ENCODE measurements around the gene WDFY2. TPM values are rescaled to one million over a fixed set of nuclear protein-coding genes. Genes with fewer than 3 reads are reported as not detected.

WDFY2 gene
- total and polyA plus RNA-seq, 12 donors: 2.4 to 7.5 (median 5.5) TPM

- Histone ChIP-seq H3K4me3 (no peak overlapping the region), H3K27ac (no peak overlapping the region), H3K27me3 (no peaks in the 10 kb centered on the region), H3K4me1 (peaks cover under 1 to 87% (median 57%) of the 10 kb centered on the region in 9 donors), H3K9me3 (no peaks in the 10 kb centered on the region), H3K36me3 (no peaks in the 10 kb centered on the region)
- TF ChIP-seq, protein P1, sequence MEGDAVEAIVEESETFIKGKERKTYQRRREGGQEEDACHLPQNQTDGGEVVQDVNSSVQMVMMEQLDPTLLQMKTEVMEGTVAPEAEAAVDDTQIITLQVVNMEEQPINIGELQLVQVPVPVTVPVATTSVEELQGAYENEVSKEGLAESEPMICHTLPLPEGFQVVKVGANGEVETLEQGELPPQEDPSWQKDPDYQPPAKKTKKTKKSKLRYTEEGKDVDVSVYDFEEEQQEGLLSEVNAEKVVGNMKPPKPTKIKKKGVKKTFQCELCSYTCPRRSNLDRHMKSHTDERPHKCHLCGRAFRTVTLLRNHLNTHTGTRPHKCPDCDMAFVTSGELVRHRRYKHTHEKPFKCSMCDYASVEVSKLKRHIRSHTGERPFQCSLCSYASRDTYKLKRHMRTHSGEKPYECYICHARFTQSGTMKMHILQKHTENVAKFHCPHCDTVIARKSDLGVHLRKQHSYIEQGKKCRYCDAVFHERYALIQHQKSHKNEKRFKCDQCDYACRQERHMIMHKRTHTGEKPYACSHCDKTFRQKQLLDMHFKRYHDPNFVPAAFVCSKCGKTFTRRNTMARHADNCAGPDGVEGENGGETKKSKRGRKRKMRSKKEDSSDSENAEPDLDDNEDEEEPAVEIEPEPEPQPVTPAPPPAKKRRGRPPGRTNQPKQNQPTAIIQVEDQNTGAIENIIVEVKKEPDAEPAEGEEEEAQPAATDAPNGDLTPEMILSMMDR (IDR thresholded peaks at IDR 0.05): no peak
- no peak for ATAC-seq
- WGBS, 2 donors: 36 to 56% methylated on average over 2 of the region's 2 CpGs
- no peak for DNase-seq
- intact Hi-C loops (cut with DNase I): no loop called here
These were observed 39.2 kb downstream of the WDFY2 start for GRCh38 chr13:51623473-51623872.

GRCh38 chr13:51624207-51624606, 39.9 kb downstream of the WDFY2 start:
- Histone ChIP-seq H3K4me1 (peaks cover 0 to 84% (median 50%) of the 10 kb centered on the region in 9 donors), H3K9me3 (no peaks in the 10 kb centered on the region), H3K27me3 (no peaks in the 10 kb centered on the region), H3K36me3 (no peaks in the 10 kb centered on the region), H3K4me3 (no peak overlapping the region), H3K27ac (peak overlapping the region in 1 of 10 donors; percentile 12)
- TF ChIP-seq, protein P1 (IDR thresholded peaks at IDR 0.05): no peak
- no peak for ATAC-seq
- intact Hi-C loops (cut with DNase I): no loop called here
- WGBS, 2 donors: 63 to 64% methylated on average over 1 of the region's 1 CpG
- DNase-seq: no peak

GRCh38 chr13:51624695-51625345, 40.6 kb downstream of the WDFY2 start:
- H3K36me3 ChIP-seq: no peaks in the 10 kb centered on the region
- H3K27ac ChIP-seq: peak overlapping the region in 1 of 10 donors; percentile 12
- no peak overlapping the region for H3K4me3 ChIP-seq
- no peak for ATAC-seq
- no peaks in the 10 kb centered on the region for H3K27me3 ChIP-seq
- no peaks in the 10 kb centered on the region for H3K9me3 ChIP-seq
- WGBS, 2 donors: 58 to 59% methylated on average over 3 of the region's 3 CpGs
- DNase-seq: no peak
- intact Hi-C loops (cut with DNase I): no loop called here
- H3K4me1 ChIP-seq: peaks cover 0 to 79% (median 44%) of the 10 kb centered on the region in 9 donors
- TF ChIP-seq, protein P1 (IDR thresholded peaks at IDR 0.05): no peak

- peak in 7 of 8 donors; percentile 34 to 81 (median 67) for ATAC-seq
- no peak overlapping the region for H3K4me3 ChIP-seq
These were observed 41.5 kb downstream of the WDFY2 start for GRCh38 chr13:51625555-51626345.

More at GRCh38 chr13:51625555-51626345, 41.5 kb downstream of the WDFY2 start:
- intact Hi-C loops (cut with DNase I): no loop called here
- 52 to 63% methylated on average over 7 of the region's 7 CpGs for WGBS, 2 donors
- peaks cover 0 to 69% (median 35%) of the 10 kb centered on the region in 9 donors for H3K4me1 ChIP-seq
- no peaks in the 10 kb centered on the region for H3K27me3 ChIP-seq
- TF ChIP-seq, protein P1 (IDR thresholded peaks at IDR 0.05): no peak
- peak in 1 of 2 donors; percentile 42 for DNase-seq
- H3K9me3 ChIP-seq: no peaks in the 10 kb centered on the region
- no peaks in the 10 kb centered on the region for H3K36me3 ChIP-seq
- H3K27ac ChIP-seq: peak overlapping the region in 4 of 10 donors; percentile 7 to 41 (median 30)
